GM12878 (cell line): ENCODE measurements around the gene PIK3C3. TPM values are rescaled to one million over a fixed set of nuclear protein-coding genes. Genes with fewer than 3 reads are reported as not detected.

Source experiments
- ATAC-seq: fragments of 200-7000 bp; cut with Tn5 transposase; 3 replicates; pipeline ENCODE4 v1.9.1; 2020; ENCODE audit warnings: mild to moderate bottlenecking, moderate library complexity
- BruUV-seq: library from RNA; stranded (reverse); fragments of 400-500 nt; replicated peaks from 2 replicates; lab custom pipeline; 2021; lab: Mats Ljungman, UMichigan
- CTCF ChIA-PET: fragments of 300-600 bp; sonication (Branson Sonifier 250); formaldehyde crosslinking; extraction: SDS; loops from one replicate; lab custom pipeline; 2021; ENCODE audit warnings: inconsistent platforms; lab: Yijun Ruan, JAX
- POLR2A ChIA-PET: fragments of 350-600 bp; formaldehyde crosslinking; extraction: SDS; loops from one replicate; lab custom pipeline; 2021; ENCODE audit warnings: inconsistent platforms; lab: Charles Lee
- RAD21 ChIA-PET: fragments of 300-600 bp; sonication (Branson Sonifier 250); formaldehyde crosslinking; loops from one replicate; lab custom pipeline; 2023; ENCODE audit warnings: antibody characterized with exemption; ENCODE audit not compliant: unreplicated experiment; lab: Charles Lee
- SMC1A ChIA-PET: fragments of 300-600 bp; sonication (Branson Sonifier 250); formaldehyde crosslinking; loops from one replicate; lab custom pipeline; 2023; ENCODE audit not compliant: unreplicated experiment, uncharacterized antibody; lab: Charles Lee
- DNase-seq: peaks from one replicate; pipeline ENCODE4 v3.0.0-alpha.2; 2011; ENCODE audit warnings: low read depth, low spot score
- FAIRE-seq: peaks from 3 replicates; lab custom pipeline; 2011; peaks lifted over from hg19 to GRCh38; lab: Jason Lieb, UNC
- H2AFZ ChIP-seq: 2 replicates; pipeline ENCODE4 v1.6.0; 2011; ENCODE audit warnings: low read depth, low read length, control low read depth; ENCODE audit not compliant: control insufficient read depth
- H3K27ac ChIP-seq: 2 replicates; pipeline ENCODE4 v1.5.1; 2011; ENCODE audit warnings: control low read depth; ENCODE audit not compliant: control insufficient read depth, insufficient read depth
- H3K27me3 ChIP-seq, 2 experiments: replicated peaks in 1 of 2; 2 replicates each; pipeline versions ENCODE4 v1.6.0 to v1.6.1; 2011; ENCODE audit warnings: low read length in 1 of 2; ENCODE audit not compliant: control insufficient read depth in 2 of 2, insufficient read depth in 2 of 2
- H3K36me3 ChIP-seq, 2 experiments: 2 replicates each; pipeline ENCODE4 v1.5.1; 2011; ENCODE audit warnings: low read length in 1 of 2; ENCODE audit not compliant: control insufficient read depth in 2 of 2, insufficient read depth in 2 of 2
- H3K4me1 ChIP-seq: 2 replicates; pipeline ENCODE4 v1.6.1; 2011; ENCODE audit warnings: mild to moderate bottlenecking, low read length, moderate library complexity, mixed read lengths; ENCODE audit not compliant: control insufficient read depth, insufficient read depth
- H3K4me2 ChIP-seq: 2 replicates; pipeline ENCODE4 v1.6.0; 2011; ENCODE audit warnings: control low read depth; ENCODE audit not compliant: control insufficient read depth, insufficient read depth
- H3K4me3 ChIP-seq: fragments of 200-600 bp; sonication (generic); 2 replicates; pipeline ENCODE4 v1.5.1; 2016
- H3K79me2 ChIP-seq: 2 replicates; pipeline ENCODE4 v1.6.0; 2011; ENCODE audit warnings: low read length; ENCODE audit not compliant: control insufficient read depth, insufficient read depth
- H3K9ac ChIP-seq: 2 replicates; pipeline ENCODE4 v1.8.0; 2011; ENCODE audit warnings: low read length, control low read depth, mixed read lengths; ENCODE audit not compliant: control insufficient read depth, insufficient read depth
- H3K9me3 ChIP-seq: replicated peaks from 3 replicates; pipeline ENCODE4 v1.5.1; 2011; ENCODE audit warnings: mild to moderate bottlenecking, low read length; ENCODE audit not compliant: control insufficient read depth, insufficient read depth
- H4K20me1 ChIP-seq: 2 replicates; pipeline ENCODE4 v1.6.0; 2011; ENCODE audit not compliant: control insufficient read depth, insufficient read depth
- BMI1 ChIP-seq: fragments of 450-650 bp; IDR thresholded peaks from 2 replicates; pipeline ENCODE4 v1.6.1; 2016; ENCODE audit warnings: mild to moderate bottlenecking, moderate library complexity, borderline replicate concordance
- CEBPB ChIP-seq, 2 experiments: fragments of 150-350 bp in 1 of 2; IDR thresholded peaks; 2 replicates each; pipeline ENCODE4 v1.6.1; 2012 to 2014; ENCODE audit warnings: low read depth in 2 of 2, low read length in 2 of 2, borderline replicate concordance in 1 of 2, inconsistent platforms in 1 of 2
- EED ChIP-seq: sonication (generic); IDR thresholded peaks from 2 replicates; pipeline ENCODE4 v1.6.1; 2016; ENCODE audit warnings: antibody characterized with exemption, low read depth
- EGR1 ChIP-seq, 2 experiments: IDR thresholded peaks; 1 replicate in 1 of 2; 2 replicates in 1 of 2; pipeline ENCODE4 v1.6.1; 2011 to 2012; ENCODE audit warnings: low read depth in 2 of 2, low read length in 2 of 2, borderline replicate concordance in 1 of 2, mild to moderate bottlenecking in 1 of 2, moderate library complexity in 1 of 2
- HDGF ChIP-seq: fragments of 450-650 bp; IDR thresholded peaks from 2 replicates; pipeline ENCODE4 v1.6.1; 2016; ENCODE audit warnings: antibody characterized with exemption
- MTA3 ChIP-seq: IDR thresholded peaks from 2 replicates; pipeline ENCODE4 v1.6.1; 2012; ENCODE audit warnings: low read length, inconsistent platforms, borderline replicate concordance
- PAX8 ChIP-seq: fragments of 450-650 bp; IDR thresholded peaks from 2 replicates; pipeline ENCODE4 v1.6.1; 2017; ENCODE audit warnings: mild to moderate bottlenecking, moderate library complexity
- SRF ChIP-seq, 2 experiments: IDR thresholded peaks; 2 replicates each; pipeline ENCODE4 v1.6.1; 2011; ENCODE audit warnings: low read depth in 2 of 2, low read length in 2 of 2, mild to moderate bottlenecking in 1 of 2, moderate library complexity in 1 of 2
- ZNF24 ChIP-seq: fragments of 450-650 bp; IDR thresholded peaks from 2 replicates; pipeline ENCODE4 v1.6.1; 2017; ENCODE audit warnings: antibody characterized with exemption, mild to moderate bottlenecking
- WGBS: methylation state at CpG from one replicate; pipeline ENCODE4 v1.1.6; 2016; ENCODE audit warnings: low lambda C conversion rate; ENCODE audit not compliant: insufficient replicate concordance, insufficient coverage; ENCODE audit errors: missing lambda C conversion rate; 5-methylcytosine and 5-hydroxymethylcytosine counted together
- in situ Hi-C: fragments of 300-500 bp; cut with MboI; formaldehyde crosslinking; loops from 9 replicates; pipeline ENCODE4 v1.14.3; 2018; ENCODE audit warnings: mixed read lengths
- intact Hi-C: fragments of 100-400 bp; cut with micrococcal nuclease; formaldehyde crosslinking; loops from one replicate; pipeline ENCODE4 v1.14.2; 2022; ENCODE audit not compliant: unreplicated experiment
- polyA plus RNA-seq, 11 experiments: library from polyadenylated mRNA; depleted of rRNA in 4 of 11; unstranded in 6 of 11; stranded (reverse) in 5 of 11; fragments of >200 nt; fragmentation: Nextera tagmentation in 4 of 11; fragmentation: Illumina TruSeq in 1 of 11; extraction: Ambion mirVana in 4 of 11; extraction: Trizol in 1 of 11; gene quantifications; 1 replicate in 1 of 11; 2 replicates in 10 of 11; pipeline versions ENCODE4 v1.2.1 to v1.2.3, GENCODE V29; 2011 to 2016; ENCODE audit warnings: inconsistent platforms in 2 of 11, missing spikeins in 2 of 11, low read depth in 1 of 11
- total RNA-seq, 4 experiments: library from RNA; depleted of rRNA in 3 of 4; stranded (reverse); fragments of >200 nt in 3 of 4; fragmentation: Illumina TruSeq in 1 of 4; extraction: Trizol in 1 of 4; gene quantifications; 2 replicates each; pipeline versions ENCODE4 v1.2.1 to v1.2.3, GENCODE V29; 2013 to 2021
- TF ChIP-seq, protein P1 (sequence below): fragments of 450-650 bp; IDR thresholded peaks from 2 replicates; pipeline ENCODE4 v1.6.1; 2017; ENCODE audit warnings: borderline replicate concordance
- TF ChIP-seq, protein P2 (sequence below): fragments of 450-650 bp; IDR thresholded peaks from 2 replicates; pipeline ENCODE4 v1.6.1; 2017; ENCODE audit warnings: mild to moderate bottlenecking
- TF ChIP-seq, protein P3 (sequence below): fragments of 450-650 bp; IDR thresholded peaks from 2 replicates; pipeline ENCODE4 v1.6.1; 2018; ENCODE audit warnings: borderline replicate concordance, mild to moderate bottlenecking; ENCODE audit not compliant: partially characterized antibody

PIK3C3 gene
- total and polyA plus RNA-seq, 10 of the 15 experiments (the other 5 are each of a cell fraction or from before 2014, with no cell fraction given), result 14.4 to 131 (median 32.4) TPM

DNA sequence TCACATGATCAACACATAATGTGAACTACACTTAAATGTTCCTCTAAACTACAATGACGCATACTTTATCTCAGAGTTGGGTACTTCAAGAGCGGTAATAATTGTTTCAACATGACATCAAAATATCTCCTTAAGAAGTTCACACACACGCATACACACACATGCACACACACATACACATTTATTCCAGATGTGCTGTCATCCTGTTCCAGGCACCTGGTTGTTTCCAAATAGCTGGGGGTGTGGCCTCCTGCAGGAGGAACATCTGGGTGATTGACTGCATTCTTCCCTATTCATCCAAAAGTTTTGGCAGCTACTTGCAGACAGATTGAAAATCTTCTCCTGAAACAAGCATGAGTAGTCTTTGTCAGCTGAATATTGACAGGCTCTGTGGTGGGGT lies 37.9 kb upstream of the PIK3C3 start (continued):
- TF ChIP-seq EED, result no peak
- no peak for TF ChIP-seq CEBPB (IDR thresholded peaks at IDR 0.05; ENCODE audit: borderline replicate concordance in 1 of 2, low read depth in 2 of 2, low read length in 2 of 2)
- TF ChIP-seq, protein P1, sequence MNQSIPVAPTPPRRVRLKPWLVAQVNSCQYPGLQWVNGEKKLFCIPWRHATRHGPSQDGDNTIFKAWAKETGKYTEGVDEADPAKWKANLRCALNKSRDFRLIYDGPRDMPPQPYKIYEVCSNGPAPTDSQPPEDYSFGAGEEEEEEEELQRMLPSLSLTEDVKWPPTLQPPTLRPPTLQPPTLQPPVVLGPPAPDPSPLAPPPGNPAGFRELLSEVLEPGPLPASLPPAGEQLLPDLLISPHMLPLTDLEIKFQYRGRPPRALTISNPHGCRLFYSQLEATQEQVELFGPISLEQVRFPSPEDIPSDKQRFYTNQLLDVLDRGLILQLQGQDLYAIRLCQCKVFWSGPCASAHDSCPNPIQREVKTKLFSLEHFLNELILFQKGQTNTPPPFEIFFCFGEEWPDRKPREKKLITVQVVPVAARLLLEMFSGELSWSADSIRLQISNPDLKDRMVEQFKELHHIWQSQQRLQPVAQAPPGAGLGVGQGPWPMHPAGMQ, result no peak
- no peak for TF ChIP-seq EGR1 (IDR thresholded peaks at IDR 0.05; ENCODE audit: borderline replicate concordance in 1 of 2, low read depth in 2 of 2, low read length in 2 of 2)
- TF ChIP-seq, all 136 proteins: peak for 0

DNA sequence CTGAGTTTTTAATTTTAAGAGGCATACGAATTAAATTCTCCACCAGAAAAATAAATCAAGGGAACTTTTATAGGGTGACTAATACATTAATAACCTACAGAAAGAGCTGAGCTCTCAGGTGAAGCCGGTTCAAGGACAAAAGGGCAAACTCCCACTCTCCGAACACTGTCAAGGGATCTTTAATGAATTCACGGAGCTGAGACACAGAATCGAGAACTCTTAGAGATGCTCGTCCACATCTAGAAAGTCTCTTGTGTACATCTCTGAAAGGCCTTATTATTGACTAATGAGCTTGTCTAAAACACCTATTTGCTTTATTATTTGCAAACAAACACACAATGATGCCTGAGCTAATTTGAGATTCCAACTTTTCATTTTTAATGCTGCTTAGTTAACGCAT lies 33.3 kb upstream of the PIK3C3 start:
- Histone ChIP-seq H4K20me1 (no peaks in the 10 kb centered on the region), H3K4me3 (no peak overlapping the region), H3K4me2 (no peak overlapping the region), H3K27me3 (no peaks in the 10 kb centered on the region), H2AFZ (no peak overlapping the region), H3K9ac (no peak overlapping the region), H3K36me3 (no peaks in the 10 kb centered on the region), H3K79me2 (no peaks in the 10 kb centered on the region), H3K27ac (no peak overlapping the region), H3K4me1 (no peaks in the 10 kb centered on the region), H3K9me3 (no peaks in the 10 kb centered on the region)
- SMC1A ChIA-PET, result interaction anchor here (0.6 to 3.8 kb wide), 4 partner anchors 10 to 1148 kb away, joined by 3 to 14 read pairs (median 6); no protein-coding TSS in a partner anchor
- no peak for DNase-seq
- BruUV-seq, result no TSS peak
- 45% methylated on average over 7 of the region's 7 CpGs for WGBS
- RAD21 ChIA-PET, result no interaction called here
- POLR2A ChIA-PET, result interaction anchor here (1.1 kb wide), 1 partner anchor 23 kb away, joined by 3 read pairs; no protein-coding TSS in a partner anchor
- in situ Hi-C loops, result no loop called here
- CTCF ChIA-PET, result interaction anchor here (0.6 to 1.6 kb wide), 6 partner anchors 10 to 106 kb away, joined by 3 to 7 read pairs (median 4); no protein-coding TSS in a partner anchor
- TF ChIP-seq, protein P2, sequence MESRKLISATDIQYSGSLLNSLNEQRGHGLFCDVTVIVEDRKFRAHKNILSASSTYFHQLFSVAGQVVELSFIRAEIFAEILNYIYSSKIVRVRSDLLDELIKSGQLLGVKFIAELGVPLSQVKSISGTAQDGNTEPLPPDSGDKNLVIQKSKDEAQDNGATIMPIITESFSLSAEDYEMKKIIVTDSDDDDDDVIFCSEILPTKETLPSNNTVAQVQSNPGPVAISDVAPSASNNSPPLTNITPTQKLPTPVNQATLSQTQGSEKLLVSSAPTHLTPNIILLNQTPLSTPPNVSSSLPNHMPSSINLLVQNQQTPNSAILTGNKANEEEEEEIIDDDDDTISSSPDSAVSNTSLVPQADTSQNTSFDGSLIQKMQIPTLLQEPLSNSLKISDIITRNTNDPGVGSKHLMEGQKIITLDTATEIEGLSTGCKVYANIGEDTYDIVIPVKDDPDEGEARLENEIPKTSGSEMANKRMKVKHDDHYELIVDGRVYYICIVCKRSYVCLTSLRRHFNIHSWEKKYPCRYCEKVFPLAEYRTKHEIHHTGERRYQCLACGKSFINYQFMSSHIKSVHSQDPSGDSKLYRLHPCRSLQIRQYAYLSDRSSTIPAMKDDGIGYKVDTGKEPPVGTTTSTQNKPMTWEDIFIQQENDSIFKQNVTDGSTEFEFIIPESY, result no peak
- TF ChIP-seq HDGF, result no peak
- TF ChIP-seq, protein P3, sequence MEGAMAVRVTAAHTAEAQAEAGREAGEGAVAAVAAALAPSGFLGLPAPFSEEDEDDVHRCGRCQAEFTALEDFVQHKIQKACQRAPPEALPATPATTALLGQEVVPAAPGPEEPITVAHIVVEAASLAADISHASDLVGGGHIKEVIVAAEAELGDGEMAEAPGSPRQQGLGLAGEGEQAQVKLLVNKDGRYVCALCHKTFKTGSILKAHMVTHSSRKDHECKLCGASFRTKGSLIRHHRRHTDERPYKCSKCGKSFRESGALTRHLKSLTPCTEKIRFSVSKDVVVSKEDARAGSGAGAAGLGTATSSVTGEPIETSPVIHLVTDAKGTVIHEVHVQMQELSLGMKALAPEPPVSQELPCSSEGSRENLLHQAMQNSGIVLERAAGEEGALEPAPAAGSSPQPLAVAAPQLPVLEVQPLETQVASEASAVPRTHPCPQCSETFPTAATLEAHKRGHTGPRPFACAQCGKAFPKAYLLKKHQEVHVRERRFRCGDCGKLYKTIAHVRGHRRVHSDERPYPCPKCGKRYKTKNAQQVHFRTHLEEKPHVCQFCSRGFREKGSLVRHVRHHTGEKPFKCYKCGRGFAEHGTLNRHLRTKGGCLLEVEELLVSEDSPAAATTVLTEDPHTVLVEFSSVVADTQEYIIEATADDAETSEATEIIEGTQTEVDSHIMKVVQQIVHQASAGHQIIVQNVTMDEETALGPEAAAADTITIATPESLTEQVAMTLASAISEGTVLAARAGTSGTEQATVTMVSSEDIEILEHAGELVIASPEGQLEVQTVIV, result no peak
- no peak for TF ChIP-seq MTA3
- no peak for TF ChIP-seq SRF (IDR thresholded peaks at IDR 0.05; ENCODE audit: low read depth in 2 of 2, low read length in 2 of 2)
- TF ChIP-seq PAX8, result no peak
- TF ChIP-seq BMI1, result no peak
- TF ChIP-seq ZNF24, result no peak
- TF ChIP-seq, all 136 proteins: peak for 0
- intact Hi-C loops, result no loop called here
- no peak for FAIRE-seq
- ATAC-seq, result no peak
